Adipocyte (in vitro differentiated cells): ENCODE data around the gene ARFGAP2.

ENCODE experiments used
- DNase-seq: peaks from one replicate; pipeline ENCODE4 v3.0.0-alpha.2; 2015; ENCODE audit warnings: low read depth
- H3K27me3 ChIP-seq: replicated peaks from 2 replicates; pipeline ENCODE4 v1.7.0; 2013; ENCODE audit warnings: mild to moderate bottlenecking, low read length, moderate library complexity; ENCODE audit not compliant: control insufficient read depth, insufficient read depth
- H3K36me3 ChIP-seq: 2 replicates; pipeline ENCODE4 v1.7.0; 2013; ENCODE audit warnings: low read length, mild to moderate bottlenecking, moderate library complexity; ENCODE audit not compliant: control insufficient read depth, insufficient read depth, severe bottlenecking
- H3K4me1 ChIP-seq: 2 replicates; pipeline ENCODE4 v1.7.0; 2013; ENCODE audit warnings: mild to moderate bottlenecking, low read length, moderate library complexity; ENCODE audit not compliant: control insufficient read depth, insufficient read depth
- H3K4me3 ChIP-seq: 2 replicates; pipeline ENCODE4 v1.7.0; 2013; ENCODE audit warnings: mild to moderate bottlenecking, low read length, moderate library complexity
- H3K9ac ChIP-seq: 2 replicates; pipeline ENCODE4 v1.7.0; 2013; ENCODE audit warnings: mild to moderate bottlenecking, low read length, moderate library complexity
- H3K9me3 ChIP-seq: 2 replicates; pipeline ENCODE4 v1.7.0; 2013; ENCODE audit warnings: mild to moderate bottlenecking, low read length, moderate library complexity; ENCODE audit not compliant: control insufficient read depth

ARFGAP2 gene

DNA sequence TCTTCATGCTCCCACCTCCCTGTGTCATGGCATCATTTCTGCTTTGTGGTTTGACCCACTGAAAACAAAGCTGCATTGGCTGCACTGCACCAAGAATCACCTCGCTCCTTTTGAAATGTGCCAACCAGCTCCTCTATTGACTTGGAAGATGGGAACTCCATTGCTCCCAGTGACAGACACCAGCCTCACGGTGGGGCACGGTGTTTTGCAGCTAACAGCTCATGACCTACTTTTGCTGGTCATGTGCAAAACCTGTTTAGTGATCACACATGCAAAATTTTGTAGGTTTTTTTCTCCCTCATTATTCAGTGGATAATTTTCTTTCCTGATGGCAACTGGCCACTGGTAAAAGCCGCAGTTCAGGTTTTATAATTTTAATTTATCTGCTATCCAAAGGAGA lies 36.8 kb downstream of the ARFGAP2 start:
- H3K4me3 ChIP-seq, result no peak overlapping the region
- H3K4me1 ChIP-seq, result peaks cover 17% of the 10 kb centered on the region
- H3K9ac ChIP-seq, result no peak overlapping the region
- no peaks in the 10 kb centered on the region for H3K36me3 ChIP-seq
- H3K27me3 ChIP-seq, result no peaks in the 10 kb centered on the region
- no peak for DNase-seq
- no peaks in the 10 kb centered on the region for H3K9me3 ChIP-seq

DNA sequence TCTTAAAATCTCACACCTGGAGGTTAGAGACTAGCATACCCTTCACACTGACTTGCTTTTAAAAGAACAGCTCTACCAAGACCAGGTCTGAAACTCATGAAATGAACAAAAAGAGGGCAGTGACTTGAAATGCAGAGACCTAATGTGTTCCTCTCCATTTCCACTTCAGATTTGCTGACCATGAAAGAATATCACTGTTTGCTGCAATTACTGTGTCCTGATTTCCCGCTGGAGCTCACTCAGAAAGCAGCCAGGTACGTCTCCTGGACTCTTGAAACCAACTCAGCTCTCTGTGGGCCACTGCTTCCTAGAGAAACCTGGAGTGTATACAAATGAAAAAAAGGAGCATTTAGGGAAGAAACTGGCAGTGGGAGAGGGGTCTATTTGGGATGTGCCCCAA lies 39.2 kb downstream of the ARFGAP2 start:
- no peak for DNase-seq
- no peak overlapping the region for H3K4me3 ChIP-seq
- H3K27me3 ChIP-seq, result no peaks in the 10 kb centered on the region
- no peaks in the 10 kb centered on the region for H3K9me3 ChIP-seq
- peaks cover 3% of the 10 kb centered on the region for H3K4me1 ChIP-seq
- H3K9ac ChIP-seq, result no peak overlapping the region
- no peaks in the 10 kb centered on the region for H3K36me3 ChIP-seq

DNA sequence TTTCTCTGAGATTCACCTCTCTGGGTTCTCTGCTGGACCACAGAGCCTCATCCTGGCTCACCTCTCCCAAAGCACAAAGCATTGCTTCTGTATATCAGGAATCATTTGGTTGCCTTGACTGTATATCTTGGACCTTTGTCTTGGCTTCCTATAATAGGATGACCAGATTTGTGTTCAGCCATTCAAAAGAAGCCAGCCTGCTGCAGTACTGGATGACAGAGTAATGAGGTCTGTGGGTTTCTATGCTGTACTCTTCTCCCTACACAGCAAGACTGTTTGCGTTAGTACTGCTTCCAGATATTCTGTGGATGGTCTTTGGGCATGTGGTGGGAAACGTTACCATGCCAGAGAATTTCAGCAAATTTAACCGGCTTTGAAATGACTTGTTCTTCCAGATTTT lies 39.8 kb downstream of the ARFGAP2 start:
- Histone ChIP-seq H3K36me3 (no peaks in the 10 kb centered on the region), H3K4me1 (peaks cover 3% of the 10 kb centered on the region), H3K9ac (no peak overlapping the region), H3K27me3 (no peaks in the 10 kb centered on the region), H3K9me3 (no peaks in the 10 kb centered on the region), H3K4me3 (no peak overlapping the region)
- no peak for DNase-seq

DNA sequence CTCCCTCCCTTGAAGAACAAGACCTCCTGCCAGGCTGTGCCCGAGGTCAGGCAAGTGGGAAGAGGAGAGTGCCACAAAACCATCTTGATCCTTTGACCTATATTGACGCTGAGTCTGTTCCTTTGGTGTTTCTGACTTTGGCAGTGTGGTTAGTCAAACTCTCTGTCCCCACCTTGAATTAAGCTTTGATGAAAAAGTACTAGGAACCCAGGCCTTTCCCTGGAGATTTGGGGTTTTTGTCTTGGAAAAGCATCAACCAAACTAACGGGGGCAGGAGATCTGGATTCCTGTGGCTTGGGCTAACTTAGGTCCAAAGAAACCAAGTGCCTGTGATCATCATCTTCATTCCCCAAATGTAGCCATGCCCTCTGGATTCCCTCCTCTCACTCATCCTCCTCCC lies 40.4 kb downstream of the ARFGAP2 start:
- H3K9me3 ChIP-seq, result no peaks in the 10 kb centered on the region
- DNase-seq, result no peak

DNA sequence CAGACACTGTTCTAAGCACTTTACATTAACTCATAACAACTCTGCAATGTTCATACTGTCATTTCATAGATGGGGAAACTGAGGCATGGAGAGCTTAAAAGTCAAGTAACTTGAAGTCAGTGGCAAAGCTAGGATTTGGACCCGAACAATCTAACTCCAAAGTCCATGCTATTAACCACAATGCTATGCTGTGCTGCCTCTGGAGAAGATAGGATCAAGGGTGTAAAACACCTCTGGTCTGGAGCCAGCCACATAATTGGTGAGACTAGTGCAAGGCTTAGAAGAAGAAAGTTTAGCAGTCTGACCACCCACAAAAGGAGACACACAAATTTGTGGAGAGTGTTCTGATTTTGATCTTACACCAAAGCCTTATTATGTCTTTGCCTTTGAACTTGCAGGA lies 43.7 kb downstream of the ARFGAP2 start:
- no peaks in the 10 kb centered on the region for H3K9me3 ChIP-seq
- DNase-seq, result no peak
- H3K36me3 ChIP-seq, result no peaks in the 10 kb centered on the region
- H3K27me3 ChIP-seq, result no peaks in the 10 kb centered on the region
- H3K4me1 ChIP-seq, result peaks cover 3% of the 10 kb centered on the region
- no peak overlapping the region for H3K9ac ChIP-seq
- H3K4me3 ChIP-seq, result no peak overlapping the region

More for the DNA sequence above, 40.4 kb downstream of the ARFGAP2 start:
- Histone ChIP-seq H3K27me3 (no peaks in the 10 kb centered on the region), H3K9ac (no peak overlapping the region), H3K4me1 (peaks cover 3% of the 10 kb centered on the region), H3K36me3 (no peaks in the 10 kb centered on the region), H3K4me3 (no peak overlapping the region)

- Histone ChIP-seq H3K4me3 (no peak overlapping the region), H3K36me3 (no peaks in the 10 kb centered on the region)
- no peak for DNase-seq
These were observed 44.2 kb downstream of the ARFGAP2 start for GRCh38 chr11:47132490-47132889.

DNA sequence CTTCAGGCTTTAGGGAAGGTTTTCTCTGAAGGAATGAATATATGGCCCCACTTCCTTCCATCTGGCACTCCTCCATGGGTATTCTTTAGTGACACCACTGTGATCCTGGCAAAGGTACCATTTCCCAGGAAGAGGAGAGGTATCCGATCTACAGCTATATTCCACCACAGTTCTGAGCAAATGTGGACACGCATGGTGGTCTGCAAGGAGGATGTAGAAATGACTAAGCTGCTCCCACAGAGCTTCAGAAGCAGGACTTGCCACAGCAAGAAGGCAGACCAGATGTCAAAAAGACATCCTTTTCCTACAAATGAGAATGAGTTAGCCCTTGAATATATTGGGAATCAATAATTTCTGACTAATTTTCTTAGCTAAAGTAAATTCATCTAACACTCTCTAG lies 45.5 kb downstream of the ARFGAP2 start:
- no peak overlapping the region for H3K4me3 ChIP-seq
- peaks cover under 1% of the 10 kb centered on the region for H3K4me1 ChIP-seq
- no peak for DNase-seq
- no peaks in the 10 kb centered on the region for H3K36me3 ChIP-seq
- H3K9ac ChIP-seq, result no peak overlapping the region
- H3K27me3 ChIP-seq, result no peaks in the 10 kb centered on the region
- H3K9me3 ChIP-seq, result no peaks in the 10 kb centered on the region

More at GRCh38 chr11:47132490-47132889, 44.2 kb downstream of the ARFGAP2 start:
- Histone ChIP-seq H3K9me3 (no peaks in the 10 kb centered on the region), H3K9ac (no peak overlapping the region), H3K4me1 (peaks cover 3% of the 10 kb centered on the region), H3K27me3 (no peaks in the 10 kb centered on the region)

DNA sequence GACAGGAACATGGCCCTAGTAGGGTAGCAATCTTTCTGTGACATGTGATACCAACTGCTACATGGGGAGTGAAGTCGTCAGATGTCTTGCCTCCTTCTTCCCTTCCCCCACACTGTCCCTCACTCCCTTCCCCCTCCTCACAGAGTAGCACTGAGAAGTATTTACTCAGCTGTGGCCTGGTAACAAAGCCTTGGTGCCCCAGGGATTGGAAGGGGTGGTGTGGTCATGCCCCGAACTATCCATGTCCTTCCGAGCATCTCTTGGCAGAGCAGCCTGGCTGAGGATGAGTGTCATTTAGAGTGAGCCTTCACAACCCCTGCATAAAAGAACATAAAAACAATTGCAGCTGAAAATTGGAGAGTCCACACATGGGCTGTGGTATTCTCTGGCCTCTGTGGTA lies 46.1 kb downstream of the ARFGAP2 start:
- no peak for DNase-seq
- Histone ChIP-seq H3K4me3 (no peak overlapping the region), H3K9ac (no peak overlapping the region), H3K36me3 (no peaks in the 10 kb centered on the region), H3K27me3 (no peaks in the 10 kb centered on the region), H3K4me1 (no peaks in the 10 kb centered on the region), H3K9me3 (no peaks in the 10 kb centered on the region)

- Histone ChIP-seq H3K4me3 (no peak overlapping the region), H3K9me3 (no peaks in the 10 kb centered on the region), H3K4me1 (no peaks in the 10 kb centered on the region), H3K27me3 (no peaks in the 10 kb centered on the region), H3K36me3 (no peaks in the 10 kb centered on the region), H3K9ac (no peak overlapping the region)
- no peak for DNase-seq
These were observed 49.5 kb downstream of the ARFGAP2 start for GRCh38 chr11:47127213-47127612.

DNA sequence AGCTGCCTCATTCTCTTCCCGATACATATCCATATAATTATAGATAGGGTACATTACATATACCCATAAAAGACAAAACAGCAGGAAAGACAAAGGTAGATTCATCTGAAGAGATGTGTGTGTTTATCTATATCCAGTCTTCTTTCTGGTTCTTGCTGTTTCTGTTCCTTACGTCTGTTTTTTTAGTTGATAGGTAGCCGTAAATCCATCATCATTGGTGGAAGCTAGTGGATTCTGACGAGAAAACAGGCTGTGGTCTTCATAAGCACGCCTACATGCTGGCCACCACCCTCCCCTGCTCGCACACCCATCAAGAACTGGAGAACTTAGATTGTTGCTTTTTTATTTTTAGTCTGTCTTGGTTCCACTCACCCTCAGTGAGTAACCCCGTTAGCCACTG lies 51.6 kb downstream of the ARFGAP2 start:
- Histone ChIP-seq H3K9me3 (no peaks in the 10 kb centered on the region), H3K36me3 (no peaks in the 10 kb centered on the region), H3K9ac (no peak overlapping the region), H3K27me3 (no peaks in the 10 kb centered on the region), H3K4me1 (no peaks in the 10 kb centered on the region), H3K4me3 (no peak overlapping the region)
- DNase-seq, result no peak

DNA sequence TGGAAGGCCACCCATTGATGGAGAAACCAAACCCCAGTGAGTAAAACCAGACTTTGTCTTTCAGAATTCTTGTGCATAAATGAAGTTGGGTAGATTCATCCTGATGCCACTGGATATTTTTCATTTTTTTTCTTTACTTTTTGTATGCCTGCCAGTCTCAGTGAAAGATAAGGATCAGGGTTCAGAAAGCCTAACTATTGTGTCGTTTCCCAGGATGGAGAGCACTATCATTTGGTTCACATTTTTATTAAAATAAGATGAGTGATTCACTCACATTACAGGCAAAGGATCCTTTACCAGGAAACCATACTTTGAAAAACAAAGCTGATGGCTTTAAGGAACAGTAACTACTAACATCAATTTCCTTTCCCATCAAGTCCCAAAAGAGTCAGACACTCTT lies 52.0 kb downstream of the ARFGAP2 start:
- DNase-seq, result peak; percentile 11
- Histone ChIP-seq H3K36me3 (no peaks in the 10 kb centered on the region), H3K9ac (no peak overlapping the region), H3K4me3 (no peak overlapping the region), H3K4me1 (no peaks in the 10 kb centered on the region), H3K9me3 (no peaks in the 10 kb centered on the region), H3K27me3 (no peaks in the 10 kb centered on the region)

DNA sequence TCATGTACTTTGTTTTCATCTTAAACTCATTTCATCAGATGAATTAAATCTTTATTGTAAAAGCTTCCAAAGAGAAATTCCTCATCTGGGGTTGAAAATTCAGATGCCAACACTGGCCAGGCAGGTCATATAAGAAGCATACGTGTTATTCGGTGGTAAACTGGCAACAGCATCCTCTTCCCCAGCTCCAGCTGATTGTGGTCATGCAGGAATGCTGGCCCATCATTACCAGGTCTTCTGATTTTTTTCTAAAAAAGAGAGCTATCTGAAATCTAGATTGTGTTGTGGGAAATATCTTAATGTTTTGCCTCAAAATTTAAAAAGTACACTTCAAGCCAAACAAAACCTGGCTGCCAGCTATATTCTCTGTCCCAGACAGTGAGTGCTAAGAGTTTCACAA lies 53.6 kb downstream of the ARFGAP2 start:
- Histone ChIP-seq H3K27me3 (no peaks in the 10 kb centered on the region), H3K4me3 (no peak overlapping the region), H3K9me3 (no peaks in the 10 kb centered on the region), H3K4me1 (no peaks in the 10 kb centered on the region), H3K36me3 (no peaks in the 10 kb centered on the region), H3K9ac (no peak overlapping the region)
- no peak for DNase-seq
